GM12891 (cell line): ENCODE data around the gene SLC17A9.

ENCODE experiments used
- POLR2A ChIP-seq: IDR thresholded peaks from 2 replicates; pipeline ENCODE4 v1.6.1; 2011; ENCODE audit warnings: low read depth, low read length, control low read depth
- POLR2AphosphoS5 ChIP-seq: IDR thresholded peaks from 2 replicates; pipeline ENCODE4 v1.6.1; 2011; ENCODE audit warnings: low read depth, low read length, control low read depth
- POU2F2 ChIP-seq: IDR thresholded peaks from 2 replicates; pipeline ENCODE4 v1.6.1; 2011; ENCODE audit warnings: low read depth, mild to moderate bottlenecking, control low read depth, low read length, moderate library complexity
- SPI1 ChIP-seq: IDR thresholded peaks from 2 replicates; pipeline ENCODE4 v1.6.1; 2011; ENCODE audit warnings: low read depth, low read length, control low read depth
- TAF1 ChIP-seq: IDR thresholded peaks from 2 replicates; pipeline ENCODE4 v1.6.1; 2011; ENCODE audit warnings: low read depth, low read length, control low read depth

DNA sequence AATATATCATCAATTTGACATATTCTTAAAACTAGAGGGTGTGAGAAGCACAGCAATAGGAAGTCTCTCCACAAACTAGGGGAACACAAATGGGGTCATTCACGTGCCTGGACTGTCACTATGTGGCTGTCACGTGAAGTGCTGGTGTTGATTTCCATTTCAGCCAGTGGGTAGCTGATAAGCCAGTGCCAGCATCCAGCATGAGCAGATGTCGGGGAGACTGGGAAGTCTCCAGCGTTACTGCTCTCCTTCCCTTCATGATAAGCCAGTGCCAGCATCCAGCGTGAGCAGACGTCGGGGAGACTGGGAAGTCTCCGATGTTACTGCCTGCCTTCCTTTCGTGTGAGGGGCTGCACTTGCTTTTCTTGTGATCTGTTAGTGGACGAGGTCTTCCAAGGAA is 5.6 kb upstream of the SLC17A9 start:
- TF ChIP-seq POLR2AphosphoS5 (no peak), POLR2A (no peak; the same call in 1 of the 2 replicates), TAF1 (no peak), POU2F2 (no peak), SPI1 (no peak)
